GM12865 (cell line): Measurements from ENCODE around the gene ASTN2.

ENCODE experiments used
- DNase-seq: peaks from one replicate; pipeline ENCODE4 v3.0.0; 2010; ENCODE audit warnings: low read depth
- H3K4me3 ChIP-seq: 2 replicates; pipeline ENCODE4 v1.5.1; 2011; ENCODE audit warnings: mild to moderate bottlenecking, low read depth, low read length, control low read depth
- CTCF ChIP-seq: IDR thresholded peaks from 2 replicates; pipeline ENCODE4 v1.5.1; 2011; ENCODE audit warnings: low read length, control low read depth, low read depth, inconsistent platforms; ENCODE audit not compliant: insufficient read depth; ENCODE audit errors: missing control alignments

ASTN2 gene

GRCh38 chr9:116626762-116627161 lies 788.1 kb downstream of the ASTN2 start:
- H3K4me3 ChIP-seq = no peak overlapping the region
- DNase-seq = no peak
- TF ChIP-seq CTCF = no peak

DNA sequence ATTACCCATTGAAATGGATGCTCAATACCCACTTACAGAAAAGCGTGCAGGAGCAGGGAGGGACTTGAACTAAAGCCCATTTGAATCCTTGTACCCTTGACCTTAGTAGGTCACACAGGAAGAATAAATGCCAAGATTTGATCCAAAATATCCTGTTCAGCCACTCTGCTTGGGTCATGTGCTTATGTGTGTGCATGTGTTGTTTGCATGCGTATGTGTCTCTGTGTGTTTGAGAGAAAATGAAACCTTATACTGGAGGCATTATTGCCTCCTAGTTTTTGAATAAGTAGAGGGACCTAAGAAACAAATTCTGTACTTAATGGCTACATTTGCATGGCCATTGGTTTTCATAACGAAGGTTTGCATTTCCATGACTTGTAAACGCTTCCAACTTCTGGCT lies 791.1 kb downstream of the ASTN2 start:
- no peak for TF ChIP-seq CTCF
- no peak overlapping the region for H3K4me3 ChIP-seq
- no peak for DNase-seq

DNA sequence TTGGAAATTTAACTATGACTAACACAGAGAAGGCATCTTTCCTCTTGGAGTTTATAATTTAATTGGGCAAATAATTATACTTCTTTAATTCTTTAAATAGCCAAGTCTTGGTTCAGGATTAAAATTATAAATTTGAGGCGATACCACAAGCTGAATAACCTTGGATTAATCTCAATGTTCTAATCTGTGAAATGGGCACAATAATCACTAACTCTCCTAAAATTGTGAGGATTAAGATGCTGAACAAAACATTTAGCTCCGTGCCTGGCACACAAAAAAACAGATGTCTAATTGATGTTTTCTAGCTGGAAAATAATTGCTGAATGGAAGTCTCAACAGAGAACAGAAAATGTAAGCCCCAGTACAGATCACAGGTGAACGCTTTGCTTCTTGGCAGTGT lies 797.5 kb downstream of the ASTN2 start:
- no peak for DNase-seq
- TF ChIP-seq CTCF = no peak

DNA sequence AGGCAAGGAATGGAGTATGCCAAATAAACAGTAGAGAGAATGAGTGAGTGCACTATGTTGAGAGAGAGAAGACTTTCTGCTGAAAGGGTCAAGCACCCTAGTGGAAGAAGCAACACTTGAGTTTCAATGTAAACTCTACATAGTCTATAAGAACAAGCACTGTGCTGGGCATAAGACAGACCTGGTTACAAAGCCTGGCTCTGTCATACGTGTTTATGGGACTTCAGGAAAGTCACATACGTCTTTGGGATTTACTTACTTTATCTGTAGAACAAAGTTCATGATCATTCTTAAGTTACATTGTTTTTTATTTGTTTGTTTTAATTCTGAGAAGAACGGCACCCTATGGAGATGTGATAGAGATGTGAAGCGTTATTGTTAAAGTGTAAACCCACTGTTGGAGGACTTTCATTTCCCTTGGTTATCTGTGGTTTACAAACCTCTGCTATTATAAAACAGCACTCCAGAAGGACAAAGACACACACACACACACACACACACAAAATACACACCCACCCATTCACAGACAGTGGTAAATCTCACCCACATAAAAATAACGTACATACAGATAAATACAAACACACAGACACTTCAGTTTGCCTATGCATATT lies 798.4 kb downstream of the ASTN2 start:
- TF ChIP-seq CTCF = no peak

More for the DNA sequence above, 797.5 kb downstream of the ASTN2 start:
- no peak overlapping the region for H3K4me3 ChIP-seq

DNA sequence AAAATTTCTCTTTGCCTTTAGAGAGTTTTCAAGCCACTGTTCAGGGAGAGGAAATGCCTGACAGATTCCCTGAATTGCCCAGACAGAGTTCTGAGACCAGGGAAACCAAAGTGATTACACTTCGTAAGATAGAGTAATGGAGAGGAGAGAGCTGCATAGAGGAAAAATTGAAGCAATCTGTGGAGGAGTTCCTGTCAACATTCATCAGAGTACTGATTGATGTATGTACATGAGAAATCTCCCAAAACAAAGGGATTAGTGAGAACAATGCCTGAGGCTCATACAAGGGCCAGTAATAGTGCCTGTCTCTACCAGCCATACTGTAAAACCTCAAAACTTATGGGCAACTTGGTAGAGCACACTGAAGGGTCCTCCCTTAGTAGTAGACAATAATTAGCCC lies 806.8 kb downstream of the ASTN2 start:
- no peak for TF ChIP-seq CTCF
- no peak overlapping the region for H3K4me3 ChIP-seq
- no peak for DNase-seq

More for the DNA sequence above, 798.4 kb downstream of the ASTN2 start:
- H3K4me3 ChIP-seq = no peak overlapping the region
- DNase-seq = no peak

- DNase-seq = no peak
- no peak overlapping the region for H3K4me3 ChIP-seq
- no peak for TF ChIP-seq CTCF
Observed at GRCh38 chr9:116605904-116606341, 808.9 kb downstream of the ASTN2 start.

GRCh38 chr9:116605060-116605459 lies 809.8 kb downstream of the ASTN2 start:
- no peak for DNase-seq
- no peak for TF ChIP-seq CTCF
- H3K4me3 ChIP-seq = no peak overlapping the region
